ENCODE measurements around the gene SHROOM1.

SHROOM1 gene

DNA sequence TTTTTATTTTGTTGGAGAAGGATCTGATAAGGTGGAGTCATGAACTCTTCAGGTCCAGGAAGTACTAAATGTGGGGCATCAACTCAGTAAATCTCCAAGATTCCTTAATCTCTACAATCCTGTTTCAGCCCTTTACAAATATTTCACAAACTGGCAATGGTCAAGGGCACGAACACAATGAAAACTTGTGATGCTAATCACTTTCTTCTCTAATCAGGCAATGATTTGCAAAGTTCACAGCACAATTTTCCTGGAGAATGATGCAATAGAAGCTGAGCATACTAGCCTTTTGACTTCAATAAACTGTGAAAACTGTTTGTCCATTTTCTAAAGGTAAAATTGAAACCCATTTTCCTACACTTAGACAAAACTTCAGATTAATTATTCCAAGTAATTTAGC is 18.9 kb upstream of the SHROOM1 start:
- no peak for DNase-seq

DNA sequence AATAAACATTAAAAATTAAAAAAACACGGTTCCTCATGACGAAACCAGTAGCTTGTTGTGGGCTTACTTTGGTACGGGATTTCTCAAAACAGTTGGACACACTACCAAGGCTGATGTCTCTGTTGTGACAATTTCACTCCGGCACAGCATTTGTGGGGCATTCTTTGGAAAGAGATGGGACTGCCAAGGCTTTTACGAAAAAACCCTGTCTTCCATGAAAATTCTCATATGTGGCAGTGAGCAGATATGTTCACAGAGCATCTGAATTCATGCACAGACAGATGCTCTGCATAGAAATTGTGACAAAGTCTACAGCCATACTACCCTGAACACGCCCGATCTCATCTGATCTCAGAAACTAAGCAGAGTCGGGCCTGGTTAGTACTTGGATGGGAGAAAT is 17.8 kb upstream of the SHROOM1 start:
- DNase-seq = no peak

DNA sequence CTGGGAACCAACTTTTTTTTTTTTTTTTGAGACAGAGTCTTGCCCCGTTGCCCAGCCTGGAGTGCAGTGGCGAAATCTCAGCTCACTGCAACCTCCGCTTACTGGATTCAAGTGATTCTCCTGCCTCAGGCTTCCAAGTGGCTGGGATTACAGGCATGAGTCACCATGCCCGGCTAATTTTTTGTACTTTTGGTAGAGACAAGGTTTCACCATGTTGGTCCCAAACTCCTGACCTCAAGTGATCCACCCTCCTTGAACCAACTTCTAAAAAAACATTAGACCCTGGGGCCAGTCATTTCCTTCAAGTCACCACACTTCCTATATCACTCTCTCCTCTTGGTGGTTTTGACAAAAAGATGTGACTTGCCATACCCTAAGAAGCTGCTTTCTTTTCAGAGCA is 10.9 kb upstream of the SHROOM1 start:
- peak; percentile 42 to 45 for DNase-seq

DNA sequence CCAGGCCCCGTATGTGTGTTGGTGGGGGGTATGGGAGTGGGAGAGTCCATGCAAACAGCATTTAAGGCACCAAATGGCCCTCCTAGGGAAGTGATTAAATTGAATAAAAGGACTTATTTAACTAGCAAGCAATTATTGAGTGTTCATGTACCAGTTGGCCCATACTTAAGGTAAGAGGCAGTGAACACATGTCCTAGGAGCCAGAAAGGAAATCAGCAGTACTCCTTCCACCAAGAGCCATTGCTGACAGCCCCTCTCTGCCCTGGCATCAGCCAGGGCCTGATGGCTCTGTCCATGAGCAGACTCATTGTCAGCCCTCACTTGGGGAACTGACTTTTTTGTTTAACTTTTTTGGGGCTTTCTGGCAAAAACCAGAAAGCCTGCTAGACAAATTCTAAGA is 10.4 kb upstream of the SHROOM1 start:
- DNase-seq = no peak

DNA sequence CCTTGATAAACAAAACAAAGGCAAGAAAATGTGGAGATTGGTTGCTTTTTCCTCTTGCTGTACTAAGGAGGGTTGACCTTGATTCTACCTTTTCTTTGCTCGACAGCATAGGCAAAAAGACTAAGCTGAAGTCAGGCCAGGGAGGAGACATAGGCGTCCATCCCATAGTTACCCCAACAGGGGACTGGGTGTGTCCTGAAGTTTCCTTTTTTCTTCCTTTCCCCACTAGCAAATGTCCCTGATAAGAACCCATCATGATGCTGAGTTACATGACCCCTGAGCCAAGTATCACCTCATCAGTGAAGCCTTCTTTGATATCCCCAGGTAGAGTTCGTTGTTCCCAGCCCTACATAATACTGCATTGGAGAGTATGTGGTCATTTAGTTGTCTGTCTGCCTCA is 9.9 kb upstream of the SHROOM1 start:
- DNase-seq = no peak

DNA sequence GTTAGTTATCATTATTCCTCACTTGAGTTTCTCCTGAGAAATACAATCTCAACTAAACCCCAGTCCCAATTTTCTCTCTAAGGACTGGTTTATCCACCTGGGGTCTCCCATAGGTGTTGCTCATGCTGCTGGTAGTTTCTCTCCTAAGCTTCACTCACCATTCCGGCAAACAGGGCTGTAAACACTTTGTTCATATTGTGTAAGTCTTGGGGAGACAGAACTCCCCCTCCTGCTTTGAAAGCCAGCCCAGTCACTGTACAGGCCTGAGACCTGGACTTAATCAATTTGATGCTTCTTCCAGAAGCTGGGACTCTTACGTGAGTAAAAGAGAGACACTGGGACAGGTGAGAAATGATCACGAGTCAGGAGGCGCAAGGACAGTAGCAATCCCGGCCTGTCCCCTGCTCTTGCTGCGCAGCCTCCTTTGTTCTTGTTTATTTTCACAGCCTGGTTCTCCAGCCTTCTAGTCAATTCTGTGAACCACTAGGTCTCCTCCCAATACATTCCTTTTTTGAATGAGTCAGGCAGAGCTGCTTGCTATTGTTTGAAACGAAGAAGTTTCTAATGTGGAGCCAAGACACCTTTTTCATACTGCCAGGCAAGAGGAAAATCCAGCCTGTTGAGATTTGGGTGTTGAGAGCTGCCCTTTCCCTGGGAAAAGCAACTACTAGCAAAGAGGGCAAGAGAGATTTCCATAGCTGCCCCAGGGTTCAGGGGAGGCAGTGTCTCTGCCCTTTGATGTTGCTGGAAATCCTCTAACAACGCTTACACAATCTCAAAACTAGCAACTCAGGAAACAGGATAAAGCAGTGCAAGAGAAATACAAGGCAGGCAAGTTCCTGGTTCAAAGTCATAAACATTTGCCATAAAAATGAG is 9.2 kb upstream of the SHROOM1 start:
- DNase-seq = no peak

DNA sequence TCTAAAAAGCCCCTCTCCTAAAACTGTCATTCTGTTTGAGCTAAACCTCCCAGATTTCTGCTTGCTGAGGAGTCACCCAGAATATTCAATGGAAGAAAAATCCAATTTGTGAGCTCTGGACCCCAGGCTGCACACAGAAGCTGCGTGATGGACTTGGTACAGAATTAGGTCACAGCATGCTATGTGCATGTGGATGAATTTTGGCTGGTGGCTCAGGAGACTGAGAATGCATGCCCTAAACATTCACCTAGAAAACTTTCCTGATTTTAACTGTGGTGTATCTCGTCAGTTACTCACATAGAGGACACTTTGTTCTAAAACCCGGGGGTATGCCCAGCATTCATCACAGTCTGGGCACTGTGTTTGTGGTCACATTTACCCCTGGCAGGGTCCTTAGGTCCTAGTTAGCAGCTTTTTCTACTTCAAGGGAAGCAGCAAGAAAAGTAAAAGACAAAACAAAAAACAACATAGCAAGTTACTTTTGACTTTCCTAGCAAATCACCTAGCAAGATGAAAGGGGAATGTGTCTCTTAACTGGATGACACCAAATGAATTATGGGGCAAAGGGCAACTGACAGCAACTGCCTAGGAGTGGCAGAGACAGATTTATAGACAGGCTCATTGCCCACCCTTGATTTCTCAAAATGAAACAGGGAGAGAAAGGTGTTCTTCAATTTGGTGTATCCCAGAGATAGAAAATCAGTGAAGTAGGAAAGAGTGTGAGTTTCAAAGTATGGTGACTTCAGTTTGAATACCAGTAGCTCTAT is 8.3 kb upstream of the SHROOM1 start:
- no peak for DNase-seq

DNA sequence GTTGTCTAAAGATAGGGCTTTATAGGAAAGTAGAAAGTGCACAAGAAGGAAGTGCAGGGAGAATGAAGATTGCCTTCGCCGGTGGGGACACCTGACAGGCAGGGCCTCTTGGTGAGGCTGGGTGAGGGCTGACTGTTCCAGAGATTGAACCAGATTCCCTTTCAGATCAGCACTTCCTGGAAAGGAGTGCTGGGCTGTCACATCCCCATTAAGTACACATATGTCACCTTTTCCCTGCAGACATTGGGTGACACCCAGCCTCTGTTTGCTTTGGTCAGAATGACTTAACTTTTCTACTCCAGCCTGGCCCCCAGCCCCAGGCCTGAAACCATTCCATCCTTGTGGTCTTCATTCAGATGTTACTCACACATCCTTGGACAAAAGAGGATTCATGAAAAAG is 7.4 kb upstream of the SHROOM1 start:
- no peak for DNase-seq

DNA sequence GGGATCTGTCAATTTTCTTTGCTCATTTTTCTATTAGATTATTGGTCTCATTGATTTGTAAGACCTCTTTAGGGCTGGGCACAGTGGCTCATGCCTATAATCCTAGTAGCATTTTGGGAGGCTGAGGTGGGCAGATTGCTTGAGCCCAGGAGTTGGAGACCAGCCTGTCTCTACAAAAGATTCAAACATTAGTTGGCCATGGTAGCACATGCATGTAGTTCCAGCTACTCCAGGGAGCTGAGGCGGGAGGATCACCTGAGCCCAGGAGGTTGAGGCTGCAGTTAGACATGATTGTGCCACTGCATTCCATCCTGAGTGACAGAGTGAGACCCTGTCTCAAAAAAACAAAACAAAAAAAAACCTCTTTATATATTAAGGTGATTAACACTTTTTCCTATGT is 6.4 kb upstream of the SHROOM1 start:
- no peak for DNase-seq

DNA sequence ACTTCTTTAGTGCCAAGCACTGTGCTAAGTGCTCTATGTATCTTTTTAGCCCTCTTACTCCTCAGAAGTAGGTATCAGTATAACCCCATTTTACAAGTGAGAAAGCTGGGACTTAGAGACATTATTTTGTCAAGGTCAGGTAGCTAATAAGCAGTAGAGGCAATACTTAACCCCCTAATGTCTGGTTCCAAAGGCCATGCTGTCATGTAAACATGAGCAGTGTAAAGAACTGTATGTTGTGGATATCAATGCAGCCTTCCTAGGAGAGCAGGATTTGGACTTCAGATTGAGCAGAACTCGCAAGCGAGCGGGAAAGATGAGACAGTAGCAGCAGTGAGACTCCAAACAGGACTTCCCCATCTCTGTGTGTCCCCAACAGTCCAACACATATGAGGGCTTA is 3.6 kb upstream of the SHROOM1 start:
- DNase-seq = no peak

DNA sequence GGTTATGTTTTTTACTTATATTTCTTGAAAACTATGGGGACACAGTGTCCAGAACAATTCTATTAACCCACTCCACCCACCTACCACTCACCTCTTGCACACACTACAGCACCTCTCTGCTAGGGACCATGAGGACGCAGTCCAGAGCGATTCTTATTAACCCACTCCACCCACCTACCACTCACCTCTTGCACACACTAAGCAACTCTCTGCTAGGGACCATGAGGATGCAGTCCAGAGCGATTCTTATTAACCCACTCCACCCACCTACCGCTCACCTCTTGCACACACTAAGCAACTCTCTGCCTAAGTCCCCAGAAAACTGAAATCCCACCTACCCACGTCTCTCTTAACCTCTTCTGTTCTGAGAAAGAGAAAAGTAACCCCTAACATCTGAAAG is 2.2 kb upstream of the SHROOM1 start:
- DNase-seq = no peak

DNA sequence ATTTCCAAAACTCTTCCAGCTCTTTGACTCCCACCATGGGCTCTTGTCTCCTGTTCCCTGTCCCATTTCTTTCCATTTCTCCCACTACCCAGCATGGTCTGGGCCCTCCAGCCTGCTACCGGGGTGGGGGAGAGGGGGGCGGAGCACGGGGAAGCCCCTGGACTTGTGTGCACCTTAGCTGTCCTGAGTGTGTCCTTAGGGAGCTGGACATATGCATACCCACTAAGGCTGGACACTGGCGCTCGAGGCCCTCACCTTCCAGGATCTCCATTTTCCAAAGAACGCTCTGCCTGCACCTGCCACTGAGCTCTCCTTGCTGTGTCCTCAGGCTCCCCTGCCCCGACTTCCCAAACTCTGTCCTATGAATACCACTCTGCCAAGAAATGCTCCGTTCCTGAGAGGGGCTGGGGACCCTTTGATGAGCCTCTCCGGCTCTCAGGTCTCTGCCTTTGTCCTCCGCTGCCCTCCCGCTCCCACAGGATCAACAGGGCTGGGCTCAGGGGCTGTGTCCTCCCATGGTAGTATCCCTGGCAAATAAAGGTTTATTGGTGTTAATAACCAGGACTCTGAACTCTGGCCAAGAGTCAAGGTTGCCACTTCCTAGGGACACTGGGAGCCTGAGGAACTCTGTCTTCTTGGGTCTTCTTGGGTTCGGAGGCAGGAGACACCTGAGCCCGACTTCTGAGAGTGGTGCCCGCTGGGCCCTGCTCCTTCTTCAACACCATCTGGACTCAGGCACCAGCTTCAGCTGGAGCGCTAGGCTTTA is 831 bp upstream of the SHROOM1 start:
- no peak for DNase-seq

DNA sequence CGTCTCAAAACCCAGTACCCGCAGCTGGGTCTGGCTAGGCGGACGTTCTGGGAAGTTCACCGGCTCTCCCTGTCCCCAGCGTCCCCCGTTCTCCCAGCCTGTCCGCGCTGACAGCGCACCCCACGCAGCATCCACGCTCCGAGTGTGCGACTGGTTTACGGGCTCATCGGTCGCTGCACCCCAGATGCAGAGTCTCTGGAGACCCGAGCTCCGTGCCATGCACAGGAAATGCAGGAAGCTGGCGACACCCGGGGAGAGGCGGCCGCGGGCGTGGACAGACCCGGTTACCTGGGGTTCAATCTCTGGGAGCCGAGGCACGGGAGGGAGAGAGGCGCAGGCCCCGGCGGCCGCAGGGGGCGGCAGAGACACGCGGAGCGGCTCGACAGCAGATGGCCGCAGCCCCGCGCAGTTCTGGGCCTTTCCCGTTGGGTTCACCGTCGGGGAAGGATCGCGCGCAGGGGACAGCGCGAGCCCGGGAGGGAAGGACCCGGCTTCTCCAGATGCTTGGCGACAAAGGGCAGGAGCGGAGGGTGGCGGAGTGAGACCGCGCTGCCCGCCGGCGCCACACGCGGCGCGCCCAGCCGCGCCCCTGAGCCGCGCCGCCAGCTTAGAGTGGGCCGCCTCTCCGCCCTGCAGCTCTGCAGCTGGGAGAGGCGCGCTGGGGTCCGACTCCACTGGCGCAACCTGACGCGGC is 558 bp downstream of the SHROOM1 start:
- DNase-seq = peak; percentile 44 to 75

DNA sequence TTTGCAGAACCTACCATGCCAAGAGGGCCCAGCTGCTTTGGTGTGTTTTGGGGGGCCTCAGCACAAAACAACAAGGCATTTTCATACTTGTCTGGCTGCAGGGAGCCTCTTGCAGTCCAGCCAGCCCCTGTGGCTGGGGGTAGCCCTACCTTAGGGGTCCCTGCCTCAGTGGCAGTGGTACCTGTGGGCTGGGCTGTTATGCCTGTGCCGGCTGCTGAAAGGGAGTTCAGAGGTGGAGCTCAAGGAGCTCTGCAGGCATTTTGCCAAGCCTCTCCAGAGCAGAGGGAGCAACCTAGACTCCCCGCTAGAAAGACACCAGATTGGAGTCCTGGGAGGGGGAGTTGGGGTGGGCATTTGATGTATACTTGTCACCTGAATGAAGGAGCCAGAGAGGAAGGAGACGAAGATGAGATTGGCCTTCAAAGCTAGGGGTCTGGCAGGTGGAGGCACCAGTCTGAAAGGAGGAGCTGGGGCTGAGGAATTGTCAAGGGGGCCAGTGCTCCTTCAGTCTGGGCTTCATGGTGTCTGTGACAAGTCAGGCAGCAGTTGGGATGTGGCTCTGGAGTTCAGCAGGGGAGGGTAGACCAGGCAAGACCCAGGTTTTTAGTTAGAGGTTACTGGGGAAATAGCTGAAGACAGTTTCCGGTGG is 1.5 kb downstream of the SHROOM1 start:
- DNase-seq = no peak

DNA sequence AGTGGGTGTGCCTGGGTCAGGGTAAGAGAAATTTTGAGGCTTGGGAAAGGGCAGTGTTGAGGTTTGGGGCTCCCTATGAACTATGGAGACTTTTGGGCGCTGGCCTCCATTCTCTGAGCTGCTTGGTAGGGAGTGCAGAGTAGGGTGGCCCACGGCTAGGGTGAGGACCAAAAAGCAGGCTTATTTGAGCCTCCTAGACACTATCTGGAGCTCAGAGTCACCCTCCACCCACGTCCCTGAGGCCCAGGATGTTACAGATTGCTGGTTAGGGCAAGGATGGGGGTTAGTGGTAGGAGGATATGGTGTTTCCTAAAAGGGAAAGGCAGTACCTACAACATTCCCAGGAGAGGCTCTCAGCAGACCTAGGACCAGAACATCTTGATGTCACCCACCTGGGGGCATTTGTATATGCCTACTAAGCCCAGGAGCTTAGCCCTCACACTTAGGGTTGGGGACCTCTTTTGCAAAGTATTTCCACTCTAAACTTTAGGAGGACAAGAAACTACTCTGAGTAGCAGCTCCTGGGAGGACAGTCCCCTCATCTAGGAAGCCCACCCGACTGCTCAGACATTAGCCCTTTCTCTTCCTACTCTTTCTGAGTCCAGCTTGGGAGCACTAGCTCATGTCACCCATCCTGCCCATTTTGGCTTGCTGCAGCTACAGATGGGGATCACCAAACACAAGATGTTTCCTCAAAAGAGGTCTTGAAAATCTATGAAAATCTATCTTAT is 2.3 kb downstream of the SHROOM1 start:
- no peak for DNase-seq

DNA sequence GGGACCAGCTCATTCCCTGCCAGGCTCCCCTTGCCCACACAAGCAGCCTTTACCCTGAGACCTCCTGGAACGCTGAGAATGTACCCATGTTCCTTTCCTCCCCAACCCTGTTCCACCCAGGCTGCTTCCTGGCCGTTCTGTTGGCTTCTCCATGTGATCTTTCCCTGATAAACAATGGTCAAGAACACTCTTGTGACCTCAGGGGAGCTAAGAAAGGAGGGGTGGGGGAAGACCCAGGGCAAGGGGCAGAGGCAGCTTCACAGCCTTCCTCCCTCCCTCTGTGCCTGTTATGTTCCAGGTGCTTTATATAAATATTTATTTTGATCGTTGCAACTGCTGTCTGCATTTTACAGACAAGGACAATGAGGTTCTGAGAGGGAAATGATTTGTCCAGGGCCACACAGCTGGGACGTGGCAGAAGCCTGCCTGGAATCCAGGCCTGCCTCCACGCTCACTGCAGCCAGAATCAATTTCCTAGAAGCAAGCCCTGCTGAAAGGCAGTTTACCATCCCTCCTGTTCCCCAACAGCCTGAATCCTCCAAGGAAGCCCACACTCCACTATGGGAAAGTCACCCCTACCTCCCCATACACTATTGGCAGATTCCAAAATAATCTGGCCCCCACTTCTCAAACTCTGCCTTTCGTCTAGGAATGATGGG is 3.9 kb downstream of the SHROOM1 start:
- no peak for DNase-seq

DNA sequence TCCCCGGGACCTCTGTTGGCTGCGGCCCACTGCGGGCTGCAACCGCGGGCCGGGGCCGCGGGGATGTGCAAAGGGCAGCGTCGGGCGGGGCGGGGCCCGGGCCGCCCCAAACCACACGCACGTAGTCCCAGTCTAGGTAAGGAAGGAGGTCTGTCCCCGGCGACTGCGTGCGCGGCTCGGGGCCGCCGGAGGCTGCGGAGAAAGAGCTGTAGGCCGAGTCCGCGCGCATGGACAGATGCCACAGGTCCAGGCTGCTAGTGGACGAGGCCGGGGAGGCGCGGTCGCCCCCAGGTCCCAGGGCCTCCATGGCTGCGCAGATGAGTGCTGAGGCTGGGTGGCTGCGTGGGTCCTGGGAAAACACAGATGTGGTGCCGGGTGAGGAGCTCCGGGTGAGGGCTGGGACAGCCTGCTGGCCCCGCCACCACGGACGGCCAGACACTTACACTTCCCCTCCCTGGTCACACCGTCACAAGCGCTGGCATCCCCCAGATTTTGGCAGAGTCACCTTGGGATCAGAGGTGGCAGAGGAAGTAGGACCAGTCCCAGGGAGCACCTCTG is 4.5 kb downstream of the SHROOM1 start:
- DNase-seq = no peak

DNA sequence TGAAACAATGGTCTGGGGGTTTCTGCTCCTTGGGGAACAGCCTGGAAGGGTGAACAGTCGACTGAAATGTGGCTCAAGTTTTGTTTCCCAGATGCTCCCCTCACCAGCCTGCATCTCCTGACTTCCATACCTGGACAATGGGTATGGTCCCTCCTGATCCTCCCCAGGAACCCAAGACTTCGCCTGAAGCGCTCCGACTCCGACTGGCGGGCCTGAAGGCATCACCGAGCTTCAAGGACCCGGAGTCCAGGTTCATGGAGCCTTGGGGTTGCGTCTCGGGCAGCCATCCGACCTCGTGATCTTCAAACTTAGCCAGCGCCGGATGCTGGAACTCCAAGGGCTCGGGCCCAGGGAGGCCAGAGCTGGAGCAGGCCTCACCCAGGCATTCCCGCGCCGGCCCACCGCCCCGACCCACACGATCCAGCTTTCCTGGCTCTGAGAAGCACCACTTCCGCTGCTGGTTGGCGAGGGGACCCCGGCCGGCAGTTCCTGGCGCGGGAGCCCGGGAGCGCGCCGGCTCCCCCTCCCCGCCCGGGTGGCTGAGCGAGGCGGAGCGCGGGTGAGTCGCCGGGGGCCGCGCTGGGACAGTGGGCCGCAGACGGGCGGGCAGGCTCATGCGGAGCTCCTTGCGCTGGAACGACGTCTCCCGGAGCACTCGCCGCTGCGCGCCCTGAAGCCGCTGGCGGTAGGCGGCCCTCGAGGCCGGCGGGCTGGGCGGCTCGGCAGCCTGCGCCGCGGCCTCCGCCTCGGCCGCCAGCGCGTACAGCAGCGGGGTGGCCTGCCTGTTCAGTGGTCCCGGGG is 5.2 kb downstream of the SHROOM1 start:
- no peak for DNase-seq

DNA sequence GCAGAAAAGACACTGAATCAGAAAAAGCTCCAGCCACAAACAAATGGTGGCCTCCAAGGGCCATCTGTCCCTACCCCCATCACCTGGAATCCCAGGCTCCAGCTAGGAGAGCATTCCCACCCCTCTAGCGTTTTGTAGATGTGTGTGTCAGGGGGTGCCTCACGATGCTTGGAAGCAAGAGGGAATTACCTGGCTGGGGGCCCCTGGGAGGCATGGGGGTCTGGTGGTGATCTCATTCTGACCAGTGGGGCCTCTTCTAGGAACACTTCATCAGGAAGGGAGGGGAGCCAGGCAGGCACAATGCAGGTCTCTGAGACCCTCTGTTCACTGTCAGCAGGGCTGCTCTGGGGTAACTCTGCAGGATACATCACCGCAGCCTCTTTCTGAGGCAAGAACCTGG is 6.0 kb downstream of the SHROOM1 start:
- DNase-seq = no peak

DNA sequence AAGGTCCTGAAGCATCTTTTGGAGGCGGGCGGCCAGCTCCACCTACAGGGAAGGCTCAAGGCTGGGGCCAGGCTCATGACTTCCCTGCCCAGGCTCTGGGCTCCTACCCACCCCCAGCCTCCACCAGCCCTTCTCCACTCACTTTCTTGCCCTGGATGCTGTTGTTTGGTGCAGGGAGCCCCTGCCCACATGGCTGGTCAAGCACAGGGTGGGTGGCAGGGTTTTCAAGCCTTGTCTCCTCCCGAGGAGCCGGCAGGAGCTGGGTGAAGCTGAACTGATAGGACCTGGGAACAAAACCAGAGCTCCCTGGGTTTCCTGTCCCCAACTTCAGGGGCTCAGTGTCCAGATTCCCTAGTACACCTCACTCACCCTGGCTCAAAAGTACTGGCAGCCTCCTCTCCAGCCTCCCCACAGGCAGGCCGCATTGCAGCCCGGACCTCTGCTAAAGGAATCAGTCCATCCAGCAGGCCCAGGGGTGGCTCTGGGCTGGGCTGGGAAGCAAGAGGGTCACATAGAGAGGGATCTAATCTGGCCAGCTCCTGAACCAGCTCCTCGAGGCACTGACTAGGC is 6.9 kb downstream of the SHROOM1 start:
- no peak for DNase-seq

Data from inflammatory macrophage treated with lipopolysaccharide for 1 hour (primary cell).